Measurements from ENCODE around the gene AWAT1.

GRCh38 chrX:70190225-70190624, 44.2 kb upstream of the AWAT1 start:
- TF ChIP-seq, protein P1, sequence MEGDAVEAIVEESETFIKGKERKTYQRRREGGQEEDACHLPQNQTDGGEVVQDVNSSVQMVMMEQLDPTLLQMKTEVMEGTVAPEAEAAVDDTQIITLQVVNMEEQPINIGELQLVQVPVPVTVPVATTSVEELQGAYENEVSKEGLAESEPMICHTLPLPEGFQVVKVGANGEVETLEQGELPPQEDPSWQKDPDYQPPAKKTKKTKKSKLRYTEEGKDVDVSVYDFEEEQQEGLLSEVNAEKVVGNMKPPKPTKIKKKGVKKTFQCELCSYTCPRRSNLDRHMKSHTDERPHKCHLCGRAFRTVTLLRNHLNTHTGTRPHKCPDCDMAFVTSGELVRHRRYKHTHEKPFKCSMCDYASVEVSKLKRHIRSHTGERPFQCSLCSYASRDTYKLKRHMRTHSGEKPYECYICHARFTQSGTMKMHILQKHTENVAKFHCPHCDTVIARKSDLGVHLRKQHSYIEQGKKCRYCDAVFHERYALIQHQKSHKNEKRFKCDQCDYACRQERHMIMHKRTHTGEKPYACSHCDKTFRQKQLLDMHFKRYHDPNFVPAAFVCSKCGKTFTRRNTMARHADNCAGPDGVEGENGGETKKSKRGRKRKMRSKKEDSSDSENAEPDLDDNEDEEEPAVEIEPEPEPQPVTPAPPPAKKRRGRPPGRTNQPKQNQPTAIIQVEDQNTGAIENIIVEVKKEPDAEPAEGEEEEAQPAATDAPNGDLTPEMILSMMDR (IDR thresholded peaks at IDR 0.05; ENCODE audit: poor library complexity), result no peak
- no peak for TF ChIP-seq EZH2phosphoT487 (IDR thresholded peaks at IDR 0.05; ENCODE audit: low read depth, severe bottlenecking, unreplicated experiment)
